Measurements from ENCODE around the gene KRT86. TPM values are rescaled to one million over a fixed set of nuclear protein-coding genes. Genes with fewer than 3 reads are reported as not detected.
"Not testable (repeated sequence)": the region's sequence is repeated elsewhere in the genome, so short reads cannot be mapped to it uniquely, and the experiment has no call there.

KRT86 gene
- total RNA-seq, 1 donor from 2014 or later, result under 0.01 TPM

GRCh38 chr12:52290483-52291134 is 16.2 kb downstream of the KRT86 start:
- DNase-seq (ENCODE audit: low read depth in 2 of 2), result not testable (repeated sequence)

GRCh38 chr12:52291267-52291935 is 17.0 kb downstream of the KRT86 start, which contains the start of gene KRT81:
KRT81 (minus strand) TSS chr12:52291534; CDS start chr12:52291465, 69 bp downstream.
- DNase-seq (ENCODE audit: low read depth in 2 of 2), result no peak

GRCh38 chr12:52293926-52294325 is 19.5 kb downstream of the KRT86 start:
- DNase-seq (ENCODE audit: low read depth in 2 of 2), result no peak

- no peak for DNase-seq (ENCODE audit: low read depth in 2 of 2)
These were observed 20.4 kb downstream of the KRT86 start for GRCh38 chr12:52294803-52295202.

GRCh38 chr12:52295663-52296062 is 21.2 kb downstream of the KRT86 start:
- DNase-seq (ENCODE audit: low read depth in 2 of 2), result no peak

GRCh38 chr12:52296572-52297215 is 22.2 kb downstream of the KRT86 start:
- no peak for DNase-seq (ENCODE audit: low read depth in 2 of 2)

GRCh38 chr12:52298677-52299190 is 24.3 kb downstream of the KRT86 start:
- no peak for DNase-seq (ENCODE audit: low read depth in 2 of 2)

GRCh38 chr12:52300796-52301691 is 26.6 kb downstream of the KRT86 start:
- DNase-seq (ENCODE audit: low read depth in 2 of 2), result peak in 1 of 2 donors; percentile 12

- DNase-seq (ENCODE audit: low read depth in 2 of 2), result not testable (repeated sequence)
These were observed 27.3 kb downstream of the KRT86 start for GRCh38 chr12:52301721-52302120.

GRCh38 chr12:52302242-52302914 is 27.9 kb downstream of the KRT86 start:
- not testable (repeated sequence) for DNase-seq (ENCODE audit: low read depth in 2 of 2)

- not testable (repeated sequence) for DNase-seq (ENCODE audit: low read depth in 2 of 2)
These were observed 30.5 kb downstream of the KRT86 start for GRCh38 chr12:52304941-52305411.

- no peak for DNase-seq (ENCODE audit: low read depth in 2 of 2)
These were observed 31.7 kb downstream of the KRT86 start for GRCh38 chr12:52305921-52306705.

GRCh38 chr12:52306731-52307130 is 32.3 kb downstream of the KRT86 start:
- no peak for DNase-seq (ENCODE audit: low read depth in 2 of 2)

- DNase-seq (ENCODE audit: low read depth in 2 of 2), result peak in 1 of 2 donors; percentile 45
These were observed 33.7 kb downstream of the KRT86 start for GRCh38 chr12:52307836-52308805.

GRCh38 chr12:52308806-52309425 is 34.5 kb downstream of the KRT86 start:
- no peak for DNase-seq (ENCODE audit: low read depth in 2 of 2)

- DNase-seq (ENCODE audit: low read depth in 2 of 2), result no peak
These were observed 36.3 kb downstream of the KRT86 start for GRCh38 chr12:52310622-52311284.

GRCh38 chr12:52311285-52311648 is 36.8 kb downstream of the KRT86 start:
- no peak for DNase-seq (ENCODE audit: low read depth in 2 of 2)

- DNase-seq (ENCODE audit: low read depth in 2 of 2), result no peak
These were observed 37.6 kb downstream of the KRT86 start for GRCh38 chr12:52312086-52312485.

Measured in dermis microvascular lymphatic vessel endothelial cell (primary cell).